ENCODE results near the gene ADGRB3.

DNA sequence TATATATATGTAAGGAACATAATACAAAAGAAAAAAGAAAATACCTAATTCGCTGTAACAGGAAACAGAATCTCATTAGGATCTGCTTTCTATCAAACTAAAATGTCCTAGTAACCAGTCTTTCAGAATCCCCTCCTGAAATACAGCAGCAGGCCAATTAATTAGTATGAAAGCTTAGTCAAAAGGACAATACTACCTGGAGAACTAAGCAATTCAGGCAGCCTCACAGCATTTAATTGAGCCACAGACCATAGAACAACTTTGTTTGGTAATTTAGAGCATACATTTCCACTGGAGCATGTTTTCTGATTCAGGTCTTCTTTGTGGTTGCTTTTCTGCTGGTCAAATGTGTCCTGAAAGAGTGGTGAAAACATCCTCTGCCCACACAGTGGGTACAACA, 645.8 kb downstream of the ADGRB3 start:
- TF ChIP-seq POLR2A (IDR thresholded peaks at IDR 0.05) (no peak), CTCF (IDR thresholded peaks at IDR 0.05) (no peak)
